Breast epithelium (tissue), 3 donors: Measurements from ENCODE around the gene GTPBP2.

ENCODE experiments used
- POLR2AphosphoS5 ChIP-seq, 3 donors: sonication (generic); formaldehyde crosslinking; IDR thresholded peaks; one replicate each; pipeline ENCODE4 v1.6.1; 2017; ENCODE audit warnings: antibody characterized with exemption in 3 of 3
- TF ChIP-seq, protein P1 (sequence below), 3 donors: fragments of 450-650 bp; IDR thresholded peaks; one replicate each; pipeline ENCODE4 v1.5.1; 2016 to 2017; ENCODE audit warnings: antibody characterized with exemption in 3 of 3, mild to moderate bottlenecking in 3 of 3, moderate library complexity in 3 of 3

DNA sequence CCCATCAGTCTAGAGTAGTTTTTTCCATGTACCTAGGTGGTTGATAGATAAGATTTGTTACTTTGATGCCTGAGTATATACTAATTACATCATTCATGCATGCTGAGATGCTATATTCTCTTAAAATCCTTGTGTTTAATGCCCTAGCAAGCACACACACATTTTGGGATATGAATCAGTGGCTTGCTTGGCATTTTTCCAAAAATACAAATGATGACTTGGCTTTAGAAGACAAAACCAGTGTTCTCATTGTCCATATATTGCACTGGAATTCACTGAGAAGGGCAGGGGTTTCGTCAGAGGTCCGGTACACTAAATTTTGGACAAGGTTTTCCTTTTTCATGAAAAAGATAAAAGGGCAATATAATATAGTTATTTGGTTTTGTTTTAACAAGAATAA is 24.9 kb downstream of the GTPBP2 start:
- TF ChIP-seq POLR2AphosphoS5 (IDR thresholded peaks at IDR 0.05): no peak
- TF ChIP-seq, protein P1, sequence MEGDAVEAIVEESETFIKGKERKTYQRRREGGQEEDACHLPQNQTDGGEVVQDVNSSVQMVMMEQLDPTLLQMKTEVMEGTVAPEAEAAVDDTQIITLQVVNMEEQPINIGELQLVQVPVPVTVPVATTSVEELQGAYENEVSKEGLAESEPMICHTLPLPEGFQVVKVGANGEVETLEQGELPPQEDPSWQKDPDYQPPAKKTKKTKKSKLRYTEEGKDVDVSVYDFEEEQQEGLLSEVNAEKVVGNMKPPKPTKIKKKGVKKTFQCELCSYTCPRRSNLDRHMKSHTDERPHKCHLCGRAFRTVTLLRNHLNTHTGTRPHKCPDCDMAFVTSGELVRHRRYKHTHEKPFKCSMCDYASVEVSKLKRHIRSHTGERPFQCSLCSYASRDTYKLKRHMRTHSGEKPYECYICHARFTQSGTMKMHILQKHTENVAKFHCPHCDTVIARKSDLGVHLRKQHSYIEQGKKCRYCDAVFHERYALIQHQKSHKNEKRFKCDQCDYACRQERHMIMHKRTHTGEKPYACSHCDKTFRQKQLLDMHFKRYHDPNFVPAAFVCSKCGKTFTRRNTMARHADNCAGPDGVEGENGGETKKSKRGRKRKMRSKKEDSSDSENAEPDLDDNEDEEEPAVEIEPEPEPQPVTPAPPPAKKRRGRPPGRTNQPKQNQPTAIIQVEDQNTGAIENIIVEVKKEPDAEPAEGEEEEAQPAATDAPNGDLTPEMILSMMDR (IDR thresholded peaks at IDR 0.05): no peak
